Stimulated activated naive CD8-positive, alpha-beta T cell treated with anti-CD3 and anti-CD28 coated beads, Interleukin-15, Interleukin-2, amounts not matched to agents 100 ng/mL and 50 ng/mL, for 24 hours (primary cell): Measurements from ENCODE around the gene ASIC5.
"Not testable (repeated sequence)": the region's sequence is repeated elsewhere in the genome, so short reads cannot be mapped to it uniquely, and the experiment has no call there.

ENCODE experiments used
- H3K27ac Mint-ChIP-seq: one replicate; pipeline ENCODE4 v1.8.0; 2021; ENCODE audit warnings: mild to moderate bottlenecking, mixed read lengths
- H3K27me3 Mint-ChIP-seq: one replicate; pipeline ENCODE4 v1.8.0; 2021; ENCODE audit warnings: mixed read lengths
- H3K36me3 Mint-ChIP-seq: one replicate; pipeline ENCODE4 v1.8.0; 2021; ENCODE audit warnings: low read depth, mixed read lengths
- H3K4me1 Mint-ChIP-seq: one replicate; pipeline ENCODE4 v1.8.0; 2021; ENCODE audit warnings: low read depth, mixed read lengths
- H3K4me3 Mint-ChIP-seq: one replicate; pipeline ENCODE4 v1.8.0; 2021; ENCODE audit warnings: mild to moderate bottlenecking, mixed read lengths
- H3K9me3 Mint-ChIP-seq: one replicate; pipeline ENCODE4 v1.8.0; 2021; ENCODE audit warnings: mixed read lengths

The ASIC5 gene, protein sequence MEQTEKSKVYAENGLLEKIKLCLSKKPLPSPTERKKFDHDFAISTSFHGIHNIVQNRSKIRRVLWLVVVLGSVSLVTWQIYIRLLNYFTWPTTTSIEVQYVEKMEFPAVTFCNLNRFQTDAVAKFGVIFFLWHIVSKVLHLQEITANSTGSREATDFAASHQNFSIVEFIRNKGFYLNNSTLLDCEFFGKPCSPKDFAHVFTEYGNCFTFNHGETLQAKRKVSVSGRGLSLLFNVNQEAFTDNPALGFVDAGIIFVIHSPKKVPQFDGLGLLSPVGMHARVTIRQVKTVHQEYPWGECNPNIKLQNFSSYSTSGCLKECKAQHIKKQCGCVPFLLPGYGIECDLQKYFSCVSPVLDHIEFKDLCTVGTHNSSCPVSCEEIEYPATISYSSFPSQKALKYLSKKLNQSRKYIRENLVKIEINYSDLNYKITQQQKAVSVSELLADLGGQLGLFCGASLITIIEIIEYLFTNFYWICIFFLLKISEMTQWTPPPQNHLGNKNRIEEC

DNA sequence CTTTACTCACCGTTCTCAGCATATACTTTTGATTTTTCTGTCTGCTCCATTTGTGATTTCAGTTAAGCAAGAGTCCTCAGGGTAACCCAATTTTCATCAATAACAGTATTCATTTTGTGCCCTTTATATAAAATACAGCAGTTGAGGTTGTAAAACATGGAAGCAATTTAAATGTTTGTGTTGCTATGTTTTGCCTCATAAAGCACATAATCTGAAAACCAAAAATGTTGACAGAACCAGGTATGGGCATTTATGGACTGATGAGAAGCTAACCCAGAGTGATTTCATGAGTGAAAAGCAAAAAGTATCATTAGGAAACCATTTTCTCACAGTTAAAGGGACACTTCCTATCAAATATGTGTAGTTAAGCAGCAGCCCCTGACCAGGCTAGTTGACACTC, at the start of gene ASIC5:
TSS of gene ASIC5 (minus strand) at position 101 of the 400 bp plus-strand sequence. CDS start at position 50, 51 bp downstream.
- H3K4me1 Mint-ChIP-seq: no peaks in the 10 kb centered on the region
- no peaks in the 10 kb centered on the region for H3K36me3 Mint-ChIP-seq
- H3K4me3 Mint-ChIP-seq: no peak within 1 kb of the TSS
- peaks cover 14% of the 10 kb centered on the region for H3K9me3 Mint-ChIP-seq
- no peak within 1 kb of the TSS for H3K27ac Mint-ChIP-seq
- peaks cover 3% of the 10 kb centered on the region for H3K27me3 Mint-ChIP-seq

DNA sequence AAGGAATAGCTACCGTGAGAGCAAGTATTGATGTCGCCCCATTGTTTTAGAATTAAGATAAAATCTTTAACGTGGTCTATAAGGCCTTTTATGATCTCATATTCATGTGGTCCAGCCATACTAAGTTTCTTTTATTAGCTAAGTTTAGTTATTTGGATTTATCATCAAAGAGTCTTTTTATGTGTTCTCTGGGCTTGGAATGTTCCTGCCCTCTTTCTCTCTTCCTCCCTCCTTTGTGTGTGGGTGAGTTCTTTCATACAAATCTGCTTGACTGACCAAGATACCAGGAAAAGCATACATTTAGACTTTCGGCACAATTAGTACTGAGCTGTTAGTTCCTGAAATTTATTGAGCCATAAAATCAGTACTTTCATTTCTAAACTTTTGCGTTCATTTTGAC, 48.7 kb upstream of the ASIC5 start:
- Mint-ChIP-seq H3K27me3 (peaks cover 16% of the 10 kb centered on the region), H3K4me3 (no peak overlapping the region), H3K36me3 (no peaks in the 10 kb centered on the region), H3K4me1 (no peaks in the 10 kb centered on the region), H3K27ac (no peak overlapping the region), H3K9me3 (no peaks in the 10 kb centered on the region)

DNA sequence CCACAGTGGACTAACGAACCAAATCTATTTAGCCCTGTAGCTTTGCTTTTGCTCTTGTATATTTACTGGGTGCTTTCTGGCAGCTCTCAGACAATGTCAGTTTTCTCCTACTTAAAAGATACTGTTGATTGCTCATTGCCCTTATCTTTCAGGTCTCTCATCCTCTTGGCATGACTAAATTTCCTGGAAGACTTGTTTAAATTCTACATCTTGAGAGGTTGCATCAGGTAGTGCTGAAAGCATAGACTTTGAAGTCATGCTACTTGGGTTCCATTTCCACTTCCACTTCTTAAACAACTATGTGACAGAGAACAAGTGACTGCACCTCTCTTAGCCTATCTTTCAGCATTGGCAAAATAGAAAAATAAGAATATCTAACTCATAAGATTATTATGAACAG, 45.8 kb upstream of the ASIC5 start:
- Mint-ChIP-seq H3K36me3 (no peaks in the 10 kb centered on the region), H3K9me3 (no peaks in the 10 kb centered on the region), H3K27ac (no peak overlapping the region), H3K4me1 (peaks cover 4% of the 10 kb centered on the region), H3K4me3 (no peak overlapping the region), H3K27me3 (peaks cover 21% of the 10 kb centered on the region)

DNA sequence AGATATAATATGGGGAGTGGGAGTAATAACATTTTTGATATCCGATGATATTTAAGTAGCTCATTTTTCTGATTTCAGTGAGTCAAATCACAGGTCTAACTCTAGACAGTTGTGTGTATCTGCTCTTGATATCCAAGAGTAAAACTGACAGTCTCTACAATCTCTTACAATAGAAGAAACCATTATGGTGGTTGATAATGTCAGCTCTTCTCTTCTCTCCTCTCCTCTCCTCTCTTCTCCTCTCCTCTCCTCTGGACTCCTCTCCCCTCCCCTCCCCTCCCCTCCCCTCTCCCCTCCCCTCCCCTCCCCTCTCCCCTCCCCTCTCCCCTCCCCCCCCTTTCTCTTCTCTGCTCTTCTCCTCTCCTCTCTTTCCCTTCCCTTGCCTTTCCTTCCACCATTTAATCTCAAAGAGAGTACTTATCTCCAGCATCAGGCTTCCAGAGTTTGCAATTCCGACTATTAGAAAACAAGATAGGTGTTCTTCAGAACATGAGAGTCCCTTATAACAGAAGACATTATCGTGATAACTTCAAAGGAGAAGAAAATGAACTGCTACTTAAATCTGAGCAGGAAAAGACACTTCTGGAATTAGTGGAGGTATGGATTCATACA, 43.6 kb upstream of the ASIC5 start:
- Mint-ChIP-seq H3K4me1 (peaks cover 4% of the 10 kb centered on the region), H3K27me3 (peaks cover 16% of the 10 kb centered on the region), H3K4me3 (no peak overlapping the region), H3K36me3 (no peaks in the 10 kb centered on the region), H3K27ac (no peak overlapping the region), H3K9me3 (no peaks in the 10 kb centered on the region)

DNA sequence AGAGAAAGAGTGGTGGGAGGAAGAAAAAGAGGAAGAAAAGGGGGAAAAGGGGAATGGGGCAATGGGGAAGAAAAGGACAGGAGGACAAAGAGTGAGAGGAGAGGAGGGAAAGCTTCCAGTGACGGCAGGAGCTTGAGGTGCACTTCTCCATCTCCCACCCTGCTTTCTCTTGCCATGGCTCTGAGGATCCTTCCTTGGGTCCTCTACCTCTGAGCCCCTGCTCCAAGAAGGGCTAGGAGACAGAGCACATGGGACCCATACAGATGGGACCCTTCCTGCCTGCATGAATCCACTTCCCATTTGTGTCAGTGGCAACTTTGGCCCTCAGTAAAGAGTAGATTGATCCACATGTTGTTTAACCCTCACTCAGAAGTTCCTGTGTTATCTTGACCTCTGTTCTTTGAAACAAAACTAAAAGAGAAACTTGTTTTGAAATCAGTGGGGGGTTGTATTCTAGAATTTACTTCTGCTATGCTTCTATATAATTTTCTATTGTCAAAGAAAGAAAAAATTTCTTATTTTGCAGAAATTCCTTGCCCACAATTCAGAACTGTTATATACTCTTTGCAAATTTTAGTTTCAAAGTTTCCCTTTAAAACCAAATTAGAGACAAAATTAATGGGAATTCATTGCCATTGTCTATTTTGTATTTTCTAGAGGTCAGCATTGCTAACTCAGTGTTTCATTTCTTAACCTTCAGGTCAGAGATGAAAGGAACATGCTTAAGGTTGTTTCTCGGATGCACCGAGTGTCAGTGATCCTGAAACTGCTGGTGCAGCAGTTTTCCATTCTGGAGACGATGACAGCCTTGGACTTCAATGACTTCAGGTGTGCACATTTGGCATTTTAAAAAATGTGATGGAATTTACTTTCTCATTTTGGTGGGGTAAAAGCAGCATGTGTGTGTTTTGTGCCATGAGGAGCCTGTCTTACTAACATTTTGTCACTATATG, 42.4 kb upstream of the ASIC5 start:
- H3K9me3 Mint-ChIP-seq: no peaks in the 10 kb centered on the region
- no peak overlapping the region for H3K27ac Mint-ChIP-seq
- H3K36me3 Mint-ChIP-seq: no peaks in the 10 kb centered on the region
- H3K27me3 Mint-ChIP-seq: peaks cover 20% of the 10 kb centered on the region
- no peak overlapping the region for H3K4me3 Mint-ChIP-seq
- H3K4me1 Mint-ChIP-seq: peaks cover 4% of the 10 kb centered on the region

DNA sequence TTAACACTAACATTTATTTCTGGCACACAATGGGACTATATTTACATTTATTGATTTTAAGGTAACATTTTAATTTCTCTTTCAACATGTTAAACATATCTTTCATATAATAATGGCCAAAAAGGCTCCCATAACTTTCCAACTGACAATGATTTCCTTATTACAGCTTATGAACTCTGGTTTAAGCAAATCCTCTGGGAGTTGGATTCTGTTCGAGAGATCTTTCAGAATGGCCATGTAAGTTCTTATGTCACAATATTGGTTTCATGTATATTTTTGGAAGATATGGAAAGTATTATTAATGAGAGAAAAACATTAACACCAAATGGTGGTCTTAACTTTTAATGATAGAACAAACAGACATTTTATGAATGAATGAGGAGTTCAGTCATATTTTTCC, 41.5 kb upstream of the ASIC5 start:
- H3K27me3 Mint-ChIP-seq: peaks cover 27% of the 10 kb centered on the region
- no peak overlapping the region for H3K27ac Mint-ChIP-seq
- no peaks in the 10 kb centered on the region for H3K36me3 Mint-ChIP-seq
- H3K4me3 Mint-ChIP-seq: no peak overlapping the region
- no peaks in the 10 kb centered on the region for H3K9me3 Mint-ChIP-seq
- H3K4me1 Mint-ChIP-seq: peaks cover 4% of the 10 kb centered on the region

DNA sequence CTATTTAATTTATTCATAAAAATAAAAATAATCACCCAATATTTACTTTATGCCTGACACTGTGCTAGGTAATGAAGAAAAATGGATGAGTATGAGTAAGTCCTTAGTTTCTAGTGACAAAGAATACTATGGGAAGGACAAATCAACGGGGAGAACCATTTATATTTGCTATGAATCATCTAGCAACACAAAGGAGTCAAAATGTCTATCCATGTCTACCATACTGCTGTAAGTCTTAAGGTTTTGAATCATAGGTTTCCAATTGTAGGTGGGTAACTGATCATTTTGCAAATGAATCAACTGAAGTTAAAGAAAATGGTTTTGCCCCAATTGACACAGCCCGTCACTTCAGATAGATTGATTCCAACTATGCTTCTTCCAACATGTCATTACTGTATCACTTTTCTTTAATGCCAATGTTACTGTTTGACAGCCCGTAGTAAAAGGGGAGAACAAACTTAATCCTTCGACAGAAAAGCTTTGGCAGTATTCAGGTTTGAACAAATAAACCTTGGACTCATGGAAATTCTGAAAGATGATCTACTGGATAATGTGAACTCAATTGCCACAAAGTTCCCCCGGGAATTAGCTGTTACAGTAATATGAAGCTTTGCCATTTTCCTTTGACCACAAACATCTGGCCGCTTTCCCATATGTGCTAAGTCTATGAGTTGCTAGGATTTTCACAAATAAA, 40.6 kb upstream of the ASIC5 start:
- peaks cover 4% of the 10 kb centered on the region for H3K4me1 Mint-ChIP-seq
- H3K27me3 Mint-ChIP-seq: peaks cover 30% of the 10 kb centered on the region
- H3K27ac Mint-ChIP-seq: no peak overlapping the region
- H3K36me3 Mint-ChIP-seq: no peaks in the 10 kb centered on the region
- H3K9me3 Mint-ChIP-seq: no peaks in the 10 kb centered on the region
- H3K4me3 Mint-ChIP-seq: no peak overlapping the region

DNA sequence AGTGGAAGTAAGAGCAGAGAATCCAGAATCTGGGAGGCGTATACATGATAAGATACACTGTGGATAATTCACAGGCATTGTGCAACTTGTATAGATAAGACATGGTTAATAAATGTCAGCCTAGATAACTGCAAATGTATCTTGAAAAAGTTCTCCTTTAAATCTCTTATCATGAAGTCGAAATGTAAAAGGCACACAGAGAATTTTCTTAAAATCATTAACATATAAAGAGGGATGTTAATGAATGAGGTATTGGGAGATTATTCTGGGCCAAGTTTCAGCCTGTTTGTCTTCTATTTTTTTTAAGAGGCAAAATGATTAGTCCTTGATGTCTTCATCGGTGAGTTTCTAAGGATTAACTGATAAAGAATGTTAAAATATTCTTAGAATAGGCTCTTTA, 38.3 kb upstream of the ASIC5 start:
- H3K27ac Mint-ChIP-seq: no peak overlapping the region
- no peaks in the 10 kb centered on the region for H3K36me3 Mint-ChIP-seq
- no peak overlapping the region for H3K4me3 Mint-ChIP-seq
- no peaks in the 10 kb centered on the region for H3K9me3 Mint-ChIP-seq
- H3K4me1 Mint-ChIP-seq: peaks cover 4% of the 10 kb centered on the region
- peaks cover 24% of the 10 kb centered on the region for H3K27me3 Mint-ChIP-seq

DNA sequence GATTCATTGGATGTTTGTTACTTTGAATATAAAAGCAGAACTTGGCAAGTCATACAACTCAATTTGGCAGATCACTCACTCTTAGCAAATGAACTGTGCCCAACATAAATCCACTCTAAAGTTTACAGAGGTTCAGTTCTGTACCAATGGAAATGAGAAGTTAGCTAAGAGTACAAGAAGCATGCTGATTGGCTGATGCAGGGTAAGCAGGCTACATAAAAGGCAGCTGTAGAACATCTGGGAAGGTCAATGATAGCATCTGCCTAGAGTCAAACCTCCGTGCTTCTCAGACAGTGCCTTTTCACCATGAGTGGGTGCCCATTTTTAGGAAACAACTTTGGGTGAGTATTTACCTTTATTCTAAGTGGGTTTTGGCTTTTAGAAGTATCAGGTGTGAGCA, 37.4 kb upstream of the ASIC5 start, which contains the start of gene TDO2:
TSS of gene TDO2 (plus strand) at position 244 of the 400 bp plus-strand sequence. CDS start at position 307, 63 bp downstream.
- peaks cover under 1% of the 10 kb centered on the region for H3K9me3 Mint-ChIP-seq
- no peak within 1 kb of the TSS for H3K4me3 Mint-ChIP-seq
- no peak within 1 kb of the TSS for H3K27ac Mint-ChIP-seq
- no peaks in the 10 kb centered on the region for H3K36me3 Mint-ChIP-seq
- H3K27me3 Mint-ChIP-seq: peaks cover 19% of the 10 kb centered on the region
- H3K4me1 Mint-ChIP-seq: peaks cover 3% of the 10 kb centered on the region

DNA sequence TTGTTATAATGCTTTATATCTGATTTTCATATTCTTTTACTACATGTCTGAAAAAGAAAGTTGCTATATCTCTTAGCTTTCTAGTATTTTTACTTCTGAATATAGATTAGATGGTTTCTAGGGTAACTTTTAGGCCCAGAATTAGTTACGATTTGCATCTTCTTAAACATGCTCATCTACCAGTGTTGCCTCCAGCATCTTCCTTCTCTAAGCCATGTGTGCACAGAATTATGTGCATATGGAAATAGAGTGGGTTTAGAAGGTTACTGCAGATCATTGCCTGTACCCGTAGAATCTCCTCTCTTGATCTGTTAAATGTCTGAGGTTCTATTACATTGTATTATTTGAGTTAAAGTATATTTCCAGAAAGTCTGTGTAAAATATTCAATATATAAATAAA, 34.9 kb upstream of the ASIC5 start:
- peaks cover 16% of the 10 kb centered on the region for H3K27me3 Mint-ChIP-seq
- H3K4me3 Mint-ChIP-seq: no peak overlapping the region
- no peaks in the 10 kb centered on the region for H3K36me3 Mint-ChIP-seq

DNA sequence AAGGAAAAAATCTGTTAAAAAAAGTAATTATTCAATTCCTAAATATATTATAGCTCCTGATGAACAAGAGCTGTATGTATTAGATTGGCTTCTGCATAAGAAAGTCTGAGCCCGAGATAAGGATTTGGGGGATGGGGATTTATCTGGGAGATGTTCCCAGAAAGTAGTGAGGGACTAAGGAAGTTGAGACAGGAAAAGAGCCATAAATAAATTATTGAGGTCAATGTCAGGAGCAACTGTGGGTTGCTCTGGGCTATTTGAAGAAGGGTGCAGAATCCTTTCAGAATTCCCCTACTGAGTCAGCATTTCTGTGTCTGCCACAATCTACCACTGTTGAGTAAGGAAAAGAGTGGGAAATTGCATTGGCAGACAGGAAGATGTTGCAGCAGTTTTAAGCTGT, 34.3 kb upstream of the ASIC5 start:
- no peaks in the 10 kb centered on the region for H3K36me3 Mint-ChIP-seq
- H3K27ac Mint-ChIP-seq: no peak overlapping the region
- H3K4me3 Mint-ChIP-seq: no peak overlapping the region
- peaks cover 9% of the 10 kb centered on the region for H3K9me3 Mint-ChIP-seq
- H3K4me1 Mint-ChIP-seq: no peaks in the 10 kb centered on the region
- peaks cover 16% of the 10 kb centered on the region for H3K27me3 Mint-ChIP-seq

More for the DNA sequence above, 34.9 kb upstream of the ASIC5 start:
- H3K27ac Mint-ChIP-seq: no peak overlapping the region
- H3K4me1 Mint-ChIP-seq: no peaks in the 10 kb centered on the region
- peaks cover 9% of the 10 kb centered on the region for H3K9me3 Mint-ChIP-seq

DNA sequence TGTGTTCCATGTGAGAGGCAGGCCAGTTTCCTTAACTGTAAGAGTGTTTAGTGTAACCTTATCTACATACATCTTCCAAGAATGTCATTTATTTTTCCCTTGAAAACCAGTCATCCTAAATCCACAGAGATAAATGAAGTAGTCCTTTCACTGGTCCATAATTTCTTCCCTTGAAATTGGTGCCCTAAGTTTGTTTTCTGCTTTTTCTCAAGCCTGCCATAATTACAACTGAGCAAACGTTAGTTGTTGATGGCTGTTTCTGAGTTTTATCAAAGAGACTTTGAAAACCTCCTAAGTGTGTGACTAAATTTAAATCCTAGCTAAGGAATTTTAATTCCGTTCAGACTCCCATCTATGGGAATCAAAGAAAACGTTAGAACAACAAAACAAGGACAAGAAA, 33.8 kb upstream of the ASIC5 start:
- Mint-ChIP-seq H3K9me3 (peaks cover 9% of the 10 kb centered on the region), H3K36me3 (no peaks in the 10 kb centered on the region), H3K4me1 (no peaks in the 10 kb centered on the region), H3K27me3 (peaks cover 16% of the 10 kb centered on the region), H3K4me3 (no peak overlapping the region), H3K27ac (no peak overlapping the region)

DNA sequence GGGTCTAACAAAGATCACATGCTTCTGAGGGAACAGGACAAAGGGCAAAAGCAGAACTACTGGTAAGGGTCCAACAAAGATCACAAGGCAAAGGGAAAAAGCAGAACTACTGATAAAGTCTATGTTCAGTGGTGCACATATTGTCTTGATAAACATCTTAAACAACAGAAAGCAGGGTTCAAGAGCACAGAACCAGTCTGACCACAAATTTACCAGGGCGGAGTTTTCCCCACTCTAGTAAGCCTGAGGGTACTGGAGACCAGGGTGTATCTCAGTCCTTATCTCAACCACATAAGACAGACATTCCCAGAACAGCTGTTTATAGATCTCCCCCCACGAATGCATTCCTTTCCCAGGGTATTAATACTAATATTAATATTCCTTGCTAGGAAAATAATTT, 32.3 kb upstream of the ASIC5 start:
- H3K27me3 Mint-ChIP-seq, H3K27ac Mint-ChIP-seq, H3K9me3 Mint-ChIP-seq, H3K4me3 Mint-ChIP-seq, H3K36me3 Mint-ChIP-seq, H3K4me1 Mint-ChIP-seq: not testable (repeated sequence)

DNA sequence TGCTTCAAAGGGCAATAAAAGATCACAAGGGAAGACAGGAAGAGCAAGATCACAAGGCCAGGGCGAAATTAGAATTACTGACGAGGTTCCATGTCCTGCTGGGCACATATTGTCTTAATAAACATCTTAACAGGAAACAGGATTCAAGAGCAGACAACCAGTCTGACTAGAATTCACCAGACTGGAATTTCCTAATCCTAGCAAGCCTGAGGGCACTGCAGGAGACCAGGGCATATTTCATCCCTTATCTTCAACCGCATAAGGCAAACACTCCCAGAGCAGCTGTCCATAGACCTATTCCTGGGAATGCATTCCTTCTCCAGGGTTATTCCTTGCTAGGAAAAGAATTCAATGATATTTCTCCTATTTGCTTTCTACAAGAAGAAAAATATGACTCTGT, 25.0 kb upstream of the ASIC5 start:
- no peaks in the 10 kb centered on the region for H3K4me1 Mint-ChIP-seq
- peaks cover 25% of the 10 kb centered on the region for H3K27me3 Mint-ChIP-seq
- H3K4me3 Mint-ChIP-seq: no peak overlapping the region
- no peak overlapping the region for H3K27ac Mint-ChIP-seq
- no peaks in the 10 kb centered on the region for H3K36me3 Mint-ChIP-seq
- peaks cover 4% of the 10 kb centered on the region for H3K9me3 Mint-ChIP-seq
